ENCODE data around the gene GSDME.
"Not testable (repeated sequence)": the region's sequence is repeated elsewhere in the genome, so short reads cannot be mapped to it uniquely, and the experiment has no call there.

The GSDME gene

GRCh38 chr7:24798261-24798660 lies 41.0 kb upstream of the GSDME start:
- TF ChIP-seq CTCF (conservative IDR thresholded peaks at IDR 0.05; ENCODE audit: control insufficient read depth, insufficient read depth, low read depth, low read length): no peak
- DNase-seq (ENCODE audit: low read depth): no peak
- no peak overlapping the region for H3K4me3 ChIP-seq (ENCODE audit: control insufficient read depth, low read depth, low read length)

DNA sequence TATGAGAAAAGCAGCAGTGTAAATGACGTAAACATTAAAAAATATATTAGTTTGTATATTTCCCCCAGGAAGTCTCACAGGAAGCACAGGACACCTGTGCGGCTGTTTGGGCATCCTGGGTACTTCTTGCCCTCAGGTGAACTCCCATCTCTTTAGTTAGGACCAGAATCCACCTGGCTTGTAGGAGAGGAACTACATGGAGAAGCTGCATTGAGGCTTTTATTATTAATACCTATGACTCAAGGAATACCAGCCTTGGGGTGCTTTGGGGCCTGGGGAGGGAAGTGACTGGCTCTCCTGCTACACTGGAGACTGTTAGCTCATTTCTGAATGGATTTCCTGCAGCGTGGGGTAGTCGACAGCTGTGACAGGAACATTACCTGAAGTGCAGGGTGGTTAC lies 40.0 kb upstream of the GSDME start:
- no peak for TF ChIP-seq CTCF (conservative IDR thresholded peaks at IDR 0.05; ENCODE audit: control insufficient read depth, insufficient read depth, low read depth, low read length)
- no peak overlapping the region for H3K4me3 ChIP-seq (ENCODE audit: control insufficient read depth, low read depth, low read length)
- DNase-seq (ENCODE audit: low read depth): no peak

GRCh38 chr7:24795407-24795767 lies 38.1 kb upstream of the GSDME start:
- DNase-seq (ENCODE audit: low read depth): no peak
- TF ChIP-seq CTCF (conservative IDR thresholded peaks at IDR 0.05; ENCODE audit: control insufficient read depth, insufficient read depth, low read depth, low read length): no peak
- H3K4me3 ChIP-seq (ENCODE audit: control insufficient read depth, low read depth, low read length): no peak overlapping the region

GRCh38 chr7:24794751-24795406 lies 37.6 kb upstream of the GSDME start:
- not testable (repeated sequence) for DNase-seq (ENCODE audit: low read depth)

DNA sequence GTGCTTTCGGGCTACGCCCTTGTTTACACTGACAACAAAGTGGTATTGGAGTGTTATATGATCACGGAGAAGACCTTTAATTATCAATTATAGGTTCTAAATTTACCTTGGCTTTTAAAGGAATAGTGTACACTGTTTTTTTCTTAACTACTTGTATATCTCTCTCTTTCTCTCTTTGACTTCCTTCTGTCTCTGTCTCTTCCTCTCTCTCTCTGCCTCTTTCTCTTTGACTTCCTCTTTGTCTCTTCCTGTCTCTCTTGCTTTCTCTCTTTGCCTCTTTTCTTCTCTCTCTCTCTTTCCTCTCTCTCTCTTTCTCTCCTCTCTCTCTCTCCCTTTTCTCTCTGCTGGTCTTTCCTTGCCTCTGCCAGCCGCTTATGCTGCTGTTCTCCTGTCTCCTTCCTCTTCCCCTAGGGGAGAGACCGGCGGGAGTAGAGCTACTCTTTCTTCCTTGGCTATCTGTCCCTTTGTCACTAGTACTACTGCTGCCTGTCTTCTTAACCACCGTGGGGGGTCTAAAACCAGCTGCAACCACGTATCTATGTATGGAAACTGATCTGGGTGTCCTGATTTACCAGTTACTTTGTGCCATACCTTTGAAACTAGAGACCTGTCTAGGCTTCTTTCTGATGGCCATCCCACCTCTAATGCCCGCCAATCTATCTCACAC lies 36.9 kb upstream of the GSDME start:
- DNase-seq (ENCODE audit: low read depth): no peak
- no peak for TF ChIP-seq CTCF (conservative IDR thresholded peaks at IDR 0.05; ENCODE audit: control insufficient read depth, insufficient read depth, low read depth, low read length)
- no peak overlapping the region for H3K4me3 ChIP-seq (ENCODE audit: control insufficient read depth, low read depth, low read length)

More at GRCh38 chr7:24794751-24795406, 37.6 kb upstream of the GSDME start:
- not testable (repeated sequence) for H3K4me3 ChIP-seq (ENCODE audit: control insufficient read depth, low read depth, low read length)

GRCh38 chr7:24788961-24789576 lies 31.8 kb upstream of the GSDME start:
- no peak for DNase-seq (ENCODE audit: low read depth)
- TF ChIP-seq CTCF (conservative IDR thresholded peaks at IDR 0.05; ENCODE audit: control insufficient read depth, insufficient read depth, low read depth, low read length): no peak
- no peak overlapping the region for H3K4me3 ChIP-seq (ENCODE audit: control insufficient read depth, low read depth, low read length)

GRCh38 chr7:24788075-24788474 lies 30.8 kb upstream of the GSDME start:
- H3K4me3 ChIP-seq (ENCODE audit: control insufficient read depth, low read depth, low read length): no peak overlapping the region
- TF ChIP-seq CTCF (conservative IDR thresholded peaks at IDR 0.05; ENCODE audit: control insufficient read depth, insufficient read depth, low read depth, low read length): peak; percentile 45
- no peak for DNase-seq (ENCODE audit: low read depth)

Measured in fibroblast of mammary gland (primary cell).